Upper lobe of left lung (tissue), 6 donors: ENCODE data around the gene EMD. TPM values are rescaled to one million over a fixed set of nuclear protein-coding genes. Genes with fewer than 3 reads are reported as not detected.
"Not testable (repeated sequence)": the region's sequence is repeated elsewhere in the genome, so short reads cannot be mapped to it uniquely, and the experiment has no call there.

Source experiments
- ATAC-seq, 2 donors: fragments of 200-7000 bp; cut with Tn5 transposase; one replicate each; pipeline ENCODE4 v1.9.1; 2022; ENCODE audit warnings: mild to moderate bottlenecking in 2 of 2, moderate library complexity in 2 of 2; ENCODE audit not compliant: low FRiP score in 2 of 2
- DNase-seq, 2 donors: peaks; one replicate each; pipeline ENCODE4 v3.0.0-alpha.2; 2019 to 2020
- H3K27ac ChIP-seq, 4 donors: fragments of 200-600 bp; sonication (generic); one replicate each; pipeline ENCODE4 v1.5.1; 2016 to 2019
- H3K27me3 ChIP-seq, 4 donors: fragments of 200-600 bp; sonication (generic); one replicate each; pipeline ENCODE4 v1.5.1; 2017 to 2019
- H3K36me3 ChIP-seq, 4 donors: fragments of 200-600 bp; sonication (generic); one replicate each; pipeline ENCODE4 v1.5.1; 2016 to 2019
- H3K4me1 ChIP-seq, 4 donors: fragments of 200-600 bp; sonication (generic); one replicate each; pipeline ENCODE4 v1.5.1; 2018 to 2019
- H3K4me3 ChIP-seq, 4 donors: fragments of 200-600 bp; sonication (generic); one replicate each; pipeline ENCODE4 v1.5.1; 2017 to 2019; ENCODE audit warnings: mild to moderate bottlenecking in 2 of 4, moderate library complexity in 1 of 4
- H3K9me3 ChIP-seq, 4 donors: fragments of 200-600 bp; sonication (generic); one replicate each; pipeline ENCODE4 v1.5.1; 2018 to 2019
- EP300 ChIP-seq, 4 donors: sonication (generic); formaldehyde crosslinking; IDR thresholded peaks; one replicate each; pipeline ENCODE4 v1.5.1; 2017; ENCODE audit warnings: antibody characterized with exemption in 4 of 4, control low read depth in 2 of 4
- POLR2A ChIP-seq, 4 donors: fragments of 450-650 bp; IDR thresholded peaks; one replicate each; pipeline ENCODE4 v1.5.1; 2016 to 2017; ENCODE audit warnings: antibody characterized with exemption in 4 of 4, mild to moderate bottlenecking in 2 of 4
- POLR2AphosphoS5 ChIP-seq, 2 donors: sonication (generic); formaldehyde crosslinking; IDR thresholded peaks; one replicate each; pipeline ENCODE4 v1.5.1; 2017; ENCODE audit warnings: antibody characterized with exemption in 2 of 2
- whole genome bisulfite sequencing, 2 donors: methylation state at CpG; one replicate each; pipeline ENCODE4 v1.1.5; 2017 to 2018; 5-methylcytosine and 5-hydroxymethylcytosine counted together
- total RNA-seq, 6 donors: library from RNA; depleted of rRNA in 4 of 6; stranded (reverse); fragments of >200 nt in 4 of 6; gene quantifications; one replicate each; pipeline versions ENCODE4 v1.1.0 to v1.2.1, GENCODE V29; 2016 to 2021
- TF ChIP-seq, protein P1 (sequence below), 6 experiments: fragments of 450-650 bp in 4 of 6; fragments of 200-600 bp in 2 of 6; sonication (generic) in 2 of 6; IDR thresholded peaks; one replicate each; pipeline ENCODE4 v1.5.1; 2016 to 2019; ENCODE audit warnings: antibody characterized with exemption in 6 of 6
- donor health status: DM: no; HTN: no; CAD: no; lungs with moderate emphysema.
- donor health status: DM: no; HTN: yes; CAD: no; lungs with severe emphysema.

Gene EMD
- total RNA-seq, 6 donors from 2014 or later, result 42.3 to 60.8 (median 53.6) TPM

- Histone ChIP-seq H3K27ac (peak overlapping the region in 3 of 4 donors; percentile 95 to 98 (median 96)), H3K36me3 (peaks cover 0 to 26% (median 10%) of the 10 kb centered on the region in 4 donors), H3K4me1 (peaks cover 7 to 35% (median 7%) of the 10 kb centered on the region in 4 donors), H3K4me3 (peak overlapping the region in 2 of 4 donors; percentile 53 to 77), H3K9me3 (peaks cover 0 to 14% (median 0%) of the 10 kb centered on the region in 4 donors)
- not testable (repeated sequence) for DNase-seq, ATAC-seq, H3K27me3 ChIP-seq
- WGBS, 2 donors, result 88 to 91% methylated on average over 13 to 17 of the region's 17 CpGs
Measured at GRCh38 chrX:154396363-154396762, 17.3 kb downstream of the EMD start.

DNA sequence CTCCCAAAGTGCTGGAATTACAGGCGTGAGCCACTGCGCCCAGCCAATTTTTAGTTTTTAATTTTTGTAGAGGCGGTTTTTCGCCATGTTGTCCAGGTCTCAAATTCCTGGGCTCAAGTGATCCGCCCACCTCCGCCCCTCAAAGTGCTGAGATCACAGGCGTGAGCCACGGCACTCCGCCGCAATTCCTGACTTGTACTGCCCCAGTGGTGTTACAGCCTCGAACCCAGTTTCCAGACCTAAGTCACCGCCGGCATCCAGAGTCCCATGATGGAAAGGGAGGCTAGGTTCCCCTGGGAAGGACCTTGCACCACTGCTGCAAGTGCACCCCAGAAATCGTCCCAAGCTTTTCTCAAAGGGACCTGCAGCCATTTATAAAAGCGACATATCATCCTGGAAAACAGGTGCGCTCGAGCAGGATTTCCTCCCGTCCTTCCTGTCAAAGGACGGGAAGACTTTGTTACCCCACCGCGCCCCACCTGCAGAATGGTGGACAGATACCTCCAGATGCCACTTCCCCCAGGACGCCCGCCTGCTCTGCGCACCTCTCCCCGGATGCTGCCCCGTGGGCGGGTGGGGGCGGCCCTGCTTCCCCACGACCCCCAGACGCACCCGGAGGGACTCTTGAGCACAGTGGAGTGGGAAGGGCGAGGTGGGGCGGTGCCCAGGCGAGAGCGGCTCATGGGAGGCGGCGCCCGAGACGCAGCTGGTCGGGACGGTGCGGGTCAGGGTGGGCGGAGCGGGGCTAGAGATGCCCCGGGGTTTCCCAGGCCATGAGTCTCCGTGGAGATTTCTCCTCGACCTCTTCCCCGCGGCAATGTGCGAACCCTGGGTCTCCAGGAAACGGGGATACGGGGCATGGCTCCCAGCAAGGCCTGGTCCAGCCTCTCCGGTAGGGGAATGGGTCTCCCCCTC lies 18.1 kb downstream of the EMD start:
- peaks cover 0 to 14% (median 0%) of the 10 kb centered on the region in 4 donors for H3K9me3 ChIP-seq
- ATAC-seq (peak; percentile 91 to 92), DNase-seq (peak; percentile 75 to 94)
- H3K4me1 ChIP-seq, result peaks cover 7 to 35% (median 7%) of the 10 kb centered on the region in 4 donors
- peak overlapping the region; percentile 95 to 98 (median 97) for H3K27ac ChIP-seq
- H3K27me3 ChIP-seq, result no peaks in the 10 kb centered on the region
- TF ChIP-seq, protein P1, sequence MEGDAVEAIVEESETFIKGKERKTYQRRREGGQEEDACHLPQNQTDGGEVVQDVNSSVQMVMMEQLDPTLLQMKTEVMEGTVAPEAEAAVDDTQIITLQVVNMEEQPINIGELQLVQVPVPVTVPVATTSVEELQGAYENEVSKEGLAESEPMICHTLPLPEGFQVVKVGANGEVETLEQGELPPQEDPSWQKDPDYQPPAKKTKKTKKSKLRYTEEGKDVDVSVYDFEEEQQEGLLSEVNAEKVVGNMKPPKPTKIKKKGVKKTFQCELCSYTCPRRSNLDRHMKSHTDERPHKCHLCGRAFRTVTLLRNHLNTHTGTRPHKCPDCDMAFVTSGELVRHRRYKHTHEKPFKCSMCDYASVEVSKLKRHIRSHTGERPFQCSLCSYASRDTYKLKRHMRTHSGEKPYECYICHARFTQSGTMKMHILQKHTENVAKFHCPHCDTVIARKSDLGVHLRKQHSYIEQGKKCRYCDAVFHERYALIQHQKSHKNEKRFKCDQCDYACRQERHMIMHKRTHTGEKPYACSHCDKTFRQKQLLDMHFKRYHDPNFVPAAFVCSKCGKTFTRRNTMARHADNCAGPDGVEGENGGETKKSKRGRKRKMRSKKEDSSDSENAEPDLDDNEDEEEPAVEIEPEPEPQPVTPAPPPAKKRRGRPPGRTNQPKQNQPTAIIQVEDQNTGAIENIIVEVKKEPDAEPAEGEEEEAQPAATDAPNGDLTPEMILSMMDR (IDR thresholded peaks at IDR 0.05), result no peak
- peak; percentile 27 to 28 for TF ChIP-seq POLR2AphosphoS5 (IDR thresholded peaks at IDR 0.05)
- no peak for TF ChIP-seq POLR2A (IDR thresholded peaks at IDR 0.05)
- 43 to 47% methylated on average over 10 to 43 of the region's 53 CpGs for WGBS, 2 donors
- H3K4me3 ChIP-seq, result peak overlapping the region; percentile 28 to 77 (median 61)
- peaks cover 0 to 30% (median 10%) of the 10 kb centered on the region in 4 donors for H3K36me3 ChIP-seq

DNA sequence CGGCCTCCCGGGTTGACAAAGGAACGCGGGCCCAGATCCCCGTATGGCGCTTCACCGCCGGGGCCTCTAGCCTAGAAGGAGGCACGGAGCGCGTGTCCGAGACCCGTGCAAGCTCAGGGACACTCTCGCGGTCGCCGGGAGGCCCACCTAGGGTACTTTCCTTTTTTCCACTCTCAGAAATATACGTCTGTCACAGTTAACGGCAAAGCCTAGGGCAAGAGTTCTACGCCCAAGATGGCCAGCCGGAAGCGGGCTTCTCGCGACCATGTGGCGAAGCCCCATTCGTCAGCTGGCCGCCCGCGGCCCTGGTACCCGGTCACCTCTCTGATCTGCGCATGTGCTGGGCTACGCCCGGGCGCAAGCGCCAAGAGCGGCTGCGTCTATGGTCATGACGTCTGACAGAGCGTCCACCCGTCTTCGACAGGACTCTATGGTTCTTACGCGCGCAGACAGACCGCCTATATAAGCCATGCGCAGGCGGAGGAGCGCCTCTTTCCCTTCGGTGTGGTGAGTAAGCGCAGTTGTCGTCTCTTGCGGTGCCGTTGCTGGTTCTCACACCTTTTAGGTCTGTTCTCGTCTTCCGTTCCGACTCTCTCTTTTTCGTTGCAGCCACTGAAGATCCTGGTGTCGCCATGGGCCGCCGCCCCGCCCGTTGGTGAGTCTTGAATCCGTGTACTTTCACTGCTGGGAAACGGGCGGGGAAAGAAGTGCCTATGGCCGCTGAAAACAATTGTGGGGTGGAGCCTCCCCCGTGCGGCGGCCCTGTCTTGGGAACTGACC lies 19.0 kb downstream of the EMD start, which contains the start of gene RPL10:
Gene RPL10, plus strand, starts transcription at position 490 of the 780 bp plus-strand sequence. Its CDS starts 143 bp downstream, at position 633.
- DNase-seq, result peak; percentile 92 to 96
- peaks cover 7 to 35% (median 7%) of the 10 kb centered on the region in 4 donors for H3K4me1 ChIP-seq
- H3K27me3 ChIP-seq, result no peaks in the 10 kb centered on the region
- WGBS, 2 donors, result 40% methylated on average over 69 of the region's 69 CpGs; no CpG with 5 or more reads in 1 of the 2 donors
- H3K27ac ChIP-seq, result peak within 1 kb of the TSS; percentile 95 to 98 (median 97)
- peaks cover 0 to 34% (median 13%) of the 10 kb centered on the region in 4 donors for H3K36me3 ChIP-seq
- H3K9me3 ChIP-seq, result peaks cover 0 to 14% (median 0%) of the 10 kb centered on the region in 4 donors
- peak within 1 kb of the TSS; percentile 53 to 83 (median 73) for H3K4me3 ChIP-seq
- peak; percentile 79 to 98 (median 91) for TF ChIP-seq POLR2A (IDR thresholded peaks at IDR 0.05)
- peak; percentile 99 to 100 for TF ChIP-seq POLR2AphosphoS5 (IDR thresholded peaks at IDR 0.05)
- TF ChIP-seq, protein P1 (IDR thresholded peaks at IDR 0.05), result no peak
- peak in 1 of 4 donors; percentile 89 for TF ChIP-seq EP300 (IDR thresholded peaks at IDR 0.05)
- peak; percentile 94 for ATAC-seq

GRCh38 chrX:154398668-154399526 lies 19.8 kb downstream of the EMD start:
- Histone ChIP-seq H3K4me1 (peaks cover 7 to 35% (median 7%) of the 10 kb centered on the region in 4 donors), H3K36me3 (peaks cover 0 to 37% (median 13%) of the 10 kb centered on the region in 4 donors), H3K27me3 (no peaks in the 10 kb centered on the region), H3K4me3 (peak overlapping the region; percentile 53 to 83 (median 73)), H3K9me3 (peaks cover 0 to 14% (median 0%) of the 10 kb centered on the region in 4 donors), H3K27ac (peak overlapping the region; percentile 95 to 98 (median 97))
- DNase-seq (peak; percentile 89), ATAC-seq (peak; percentile 78 to 84)
- WGBS, 2 donors, result 0 to 43% methylated on average over 11 to 49 of the region's 49 CpGs
- TF ChIP-seq POLR2AphosphoS5 (IDR thresholded peaks at IDR 0.05), result peak in 1 of 2 donors; percentile 55
- TF ChIP-seq, protein P1 (IDR thresholded peaks at IDR 0.05), result peak; percentile 74 to 89 (median 82)
- no peak for TF ChIP-seq POLR2A (IDR thresholded peaks at IDR 0.05)
- no peak for TF ChIP-seq EP300 (IDR thresholded peaks at IDR 0.05)
